ENCODE measurements around the gene LSM14A. TPM values are rescaled to one million over a fixed set of nuclear protein-coding genes. Genes with fewer than 3 reads are reported as not detected.

Gene LSM14A
- total and polyA plus RNA-seq, 2 of the 13 experiments (the other 11 are each of a cell fraction or from before 2014, with no cell fraction given) = 77.0 to 83.6 TPM

- TF ChIP-seq, protein P1, sequence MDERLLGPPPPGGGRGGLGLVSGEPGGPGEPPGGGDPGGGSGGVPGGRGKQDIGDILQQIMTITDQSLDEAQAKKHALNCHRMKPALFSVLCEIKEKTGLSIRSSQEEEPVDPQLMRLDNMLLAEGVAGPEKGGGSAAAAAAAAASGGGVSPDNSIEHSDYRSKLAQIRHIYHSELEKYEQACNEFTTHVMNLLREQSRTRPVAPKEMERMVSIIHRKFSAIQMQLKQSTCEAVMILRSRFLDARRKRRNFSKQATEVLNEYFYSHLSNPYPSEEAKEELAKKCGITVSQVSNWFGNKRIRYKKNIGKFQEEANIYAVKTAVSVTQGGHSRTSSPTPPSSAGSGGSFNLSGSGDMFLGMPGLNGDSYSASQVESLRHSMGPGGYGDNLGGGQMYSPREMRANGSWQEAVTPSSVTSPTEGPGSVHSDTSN (CRISPR knock-in tag; IDR thresholded peaks at IDR 0.05) = no peak
- no peak for TF ChIP-seq ZFYVE20 (CRISPR knock-in tag; IDR thresholded peaks at IDR 0.05; ENCODE audit: borderline replicate concordance, low read depth)
- no peak for TF ChIP-seq ZNF251 (CRISPR knock-in tag; IDR thresholded peaks at IDR 0.05)
- TF ChIP-seq SIN3A (IDR thresholded peaks at IDR 0.05; ENCODE audit: borderline replicate concordance, low read depth, low read length) = no peak
- TF ChIP-seq JDP2 (CRISPR knock-in tag; IDR thresholded peaks at IDR 0.05; ENCODE audit: borderline replicate concordance) = no peak
- TF ChIP-seq ZBTB40 (IDR thresholded peaks at IDR 0.05) = no peak
- TF ChIP-seq ZBTB40 (CRISPR knock-in tag; IDR thresholded peaks at IDR 0.05) = peak; percentile 11; the same call in 1 of the 2 replicates
- TF ChIP-seq ZNF501 (CRISPR knock-in tag; IDR thresholded peaks at IDR 0.05) = no peak
- TF ChIP-seq, protein P2, sequence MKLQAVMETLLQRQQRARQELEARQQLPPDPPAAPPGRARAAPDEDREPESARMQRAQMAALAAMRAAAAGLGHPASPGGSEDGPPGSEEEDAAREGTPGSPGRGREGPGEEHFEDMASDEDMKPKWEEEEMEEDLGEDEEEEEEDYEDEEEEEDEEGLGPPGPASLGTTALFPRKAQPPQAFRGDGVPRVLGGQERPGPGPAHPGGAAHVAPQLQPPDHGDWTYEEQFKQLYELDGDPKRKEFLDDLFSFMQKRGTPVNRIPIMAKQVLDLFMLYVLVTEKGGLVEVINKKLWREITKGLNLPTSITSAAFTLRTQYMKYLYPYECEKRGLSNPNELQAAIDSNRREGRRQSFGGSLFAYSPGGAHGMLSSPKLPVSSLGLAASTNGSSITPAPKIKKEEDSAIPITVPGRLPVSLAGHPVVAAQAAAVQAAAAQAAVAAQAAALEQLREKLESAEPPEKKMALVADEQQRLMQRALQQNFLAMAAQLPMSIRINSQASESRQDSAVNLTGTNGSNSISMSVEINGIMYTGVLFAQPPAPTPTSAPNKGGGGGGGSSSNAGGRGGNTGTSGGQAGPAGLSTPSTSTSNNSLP (IDR thresholded peaks at IDR 0.05; ENCODE audit: low read depth, low read length) = no peak
- no peak for TF ChIP-seq ZKSCAN5 (CRISPR knock-in tag; IDR thresholded peaks at IDR 0.05)
- TF ChIP-seq KDM1A (CRISPR knock-in tag; IDR thresholded peaks at IDR 0.05) = no peak
- TF ChIP-seq, protein P3, sequence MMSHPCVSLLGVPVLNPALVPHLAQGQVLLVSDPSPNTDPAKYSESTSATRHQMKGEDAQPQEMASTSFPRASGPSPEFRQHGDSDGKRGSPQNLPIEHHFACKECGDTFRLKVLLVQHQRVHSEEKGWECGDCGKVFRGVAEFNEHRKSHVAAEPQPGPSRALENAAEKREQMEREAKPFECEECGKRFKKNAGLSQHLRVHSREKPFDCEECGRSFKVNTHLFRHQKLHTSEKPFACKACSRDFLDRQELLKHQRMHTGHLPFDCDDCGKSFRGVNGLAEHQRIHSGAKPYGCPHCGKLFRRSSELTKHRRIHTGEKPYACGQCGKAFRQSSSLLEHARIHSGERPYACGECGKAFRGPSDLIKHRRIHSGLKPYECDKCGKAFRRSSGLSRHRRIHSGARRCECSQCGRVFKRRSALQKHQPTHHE (CRISPR knock-in tag; IDR thresholded peaks at IDR 0.05; ENCODE audit: borderline replicate concordance) = 0 out of 2 replicates have a peak, but pooled peaks have one; percentile 44
- TF ChIP-seq SAFB2 (CRISPR knock-in tag; IDR thresholded peaks at IDR 0.05; ENCODE audit: borderline replicate concordance, low read depth) = 0 out of 2 replicates have a peak, but pooled peaks have one; percentile 10
- TF ChIP-seq MNT (IDR thresholded peaks at IDR 0.05) = no peak
Observed at GRCh38 chr19:34172661-34173192, 423 bp downstream of the LSM14A start (continued).
